Trophoblast cell (in vitro differentiated cells and primary cell): ENCODE measurements around the gene ZGPAT. TPM values are rescaled to one million over a fixed set of nuclear protein-coding genes. Genes with fewer than 3 reads are reported as not detected.
A peak's percentile ranks its signal among the peaks of the same experiment; 100 is the strongest.
"Not testable (repeated sequence)": the region's sequence is repeated elsewhere in the genome, so short reads cannot be mapped to it uniquely, and the experiment has no call there.

ENCODE experiments used
- DNase-seq, 2 donors: peaks; one replicate each; pipeline ENCODE4 v3.0.0-alpha.2; 2016
- H2AFZ ChIP-seq: 2 replicates; pipeline ENCODE4 v1.6.1; 2013; ENCODE audit warnings: low read length, moderate library complexity, mild to moderate bottlenecking; ENCODE audit not compliant: insufficient read depth, poor library complexity
- H2AK5ac ChIP-seq: 2 replicates; pipeline ENCODE4 v1.6.1; 2013; ENCODE audit warnings: mild to moderate bottlenecking, low read length
- H2BK120ac ChIP-seq: 2 replicates; pipeline ENCODE4 v1.6.1; 2013; ENCODE audit warnings: low read length, mild to moderate bottlenecking, moderate library complexity; ENCODE audit not compliant: insufficient read depth, poor library complexity
- H2BK12ac ChIP-seq: 2 replicates; pipeline ENCODE4 v1.6.1; 2013; ENCODE audit warnings: mild to moderate bottlenecking, low read length, moderate library complexity
- H2BK5ac ChIP-seq: 2 replicates; pipeline ENCODE4 v1.6.1; 2013; ENCODE audit warnings: low read length, low read depth, moderate library complexity, mild to moderate bottlenecking; ENCODE audit not compliant: poor library complexity
- H3K14ac ChIP-seq: 2 replicates; pipeline ENCODE4 v1.6.1; 2013; ENCODE audit warnings: mild to moderate bottlenecking, low read length
- H3K18ac ChIP-seq: 2 replicates; pipeline ENCODE4 v1.6.1; 2013; ENCODE audit warnings: mild to moderate bottlenecking, low read length
- H3K23ac ChIP-seq: 2 replicates; pipeline ENCODE4 v1.6.1; 2013; ENCODE audit warnings: low read length
- H3K27ac ChIP-seq: 2 replicates; pipeline ENCODE4 v1.5.1; 2013; ENCODE audit warnings: low read depth, mild to moderate bottlenecking, inconsistent platforms, low read length, moderate library complexity
- H3K27me3 ChIP-seq: 2 replicates; pipeline ENCODE4 v1.6.1; 2013; ENCODE audit warnings: inconsistent platforms, mild to moderate bottlenecking, low read length, moderate library complexity; ENCODE audit not compliant: insufficient read depth
- H3K36me3 ChIP-seq, 2 experiments: 1 replicate in 1 of 2; 2 replicates in 1 of 2; pipeline ENCODE4 v1.6.1; 2013; ENCODE audit warnings: low read length in 2 of 2, mild to moderate bottlenecking in 2 of 2, moderate library complexity in 1 of 2; ENCODE audit not compliant: insufficient read depth in 2 of 2, control insufficient read depth in 1 of 2
- H3K4ac ChIP-seq: 2 replicates; pipeline ENCODE4 v1.6.1; 2013; ENCODE audit warnings: low read depth, mild to moderate bottlenecking, low read length, moderate library complexity
- H3K4me1 ChIP-seq, 2 experiments: 1 replicate in 1 of 2; 2 replicates in 1 of 2; pipeline ENCODE4 v1.6.1; 2013; ENCODE audit warnings: low read length in 2 of 2, mild to moderate bottlenecking in 2 of 2, moderate library complexity in 1 of 2; ENCODE audit not compliant: insufficient read depth in 2 of 2, control insufficient read depth in 1 of 2
- H3K4me2 ChIP-seq: 2 replicates; pipeline ENCODE4 v1.6.1; 2013; ENCODE audit warnings: inconsistent platforms, mild to moderate bottlenecking, low read length, moderate library complexity
- H3K4me3 ChIP-seq: 2 replicates; pipeline ENCODE4 v1.5.1; 2013; ENCODE audit warnings: mild to moderate bottlenecking, low read depth, low read length, inconsistent platforms
- H3K79me1 ChIP-seq: one replicate; pipeline ENCODE4 v1.6.1; 2013; ENCODE audit warnings: low read length
- H3K79me2 ChIP-seq: 2 replicates; pipeline ENCODE4 v1.6.1; 2013; ENCODE audit warnings: low read length, mild to moderate bottlenecking; ENCODE audit not compliant: control insufficient read depth, insufficient read depth, poor library complexity
- H3K9ac ChIP-seq: 2 replicates; pipeline ENCODE4 v1.6.1; 2013; ENCODE audit warnings: mild to moderate bottlenecking, low read length
- H3K9me3 ChIP-seq: 2 replicates; pipeline ENCODE4 v1.6.1; 2013; ENCODE audit warnings: low read depth, mild to moderate bottlenecking, control low read depth, inconsistent platforms, low read length; ENCODE audit not compliant: insufficient read depth
- H4K12ac ChIP-seq: 2 replicates; pipeline ENCODE4 v1.6.1; 2013; ENCODE audit warnings: low read depth, mild to moderate bottlenecking, low read length, moderate library complexity
- H4K8ac ChIP-seq: 2 replicates; pipeline ENCODE4 v1.6.1; 2013; ENCODE audit warnings: low read depth, mild to moderate bottlenecking, low read length, moderate library complexity
- H4K91ac ChIP-seq: one replicate; pipeline ENCODE4 v1.6.1; 2013; ENCODE audit warnings: low read depth, mild to moderate bottlenecking, low read length, moderate library complexity
- WGBS: extraction: QIAGEN DNeasy Blood & Tissue Kit; methylation state at CpG from one replicate; pipeline ENCODE4 v1.1.7; 2013; ENCODE audit warnings: missing lambda C conversion rate; ENCODE audit not compliant: insufficient read length, insufficient coverage; ENCODE audit errors: extremely low coverage; 5-methylcytosine and 5-hydroxymethylcytosine counted together
- polyA plus RNA-seq: library from polyadenylated mRNA; stranded (reverse); fragments of 200-250 nt; gene quantifications from 2 replicates; pipeline ENCODE4 v1.2.3, GENCODE V29; 2013

ZGPAT gene
- 13.5 and 15.2 TPM in 2 replicates for polyA plus RNA-seq

GRCh38 chr20:63707558-63708300 lies at the start of gene ZGPAT, which contains the start of gene ARFRP1:
Gene ZGPAT, plus strand, starts transcription at chr20:63708039. Its CDS starts 542 bp downstream, at chr20:63708581.
Gene ARFRP1, minus strand, starts transcription at chr20:63707976. Its CDS starts 885 bp downstream, at chr20:63707091.
- Histone ChIP-seq H2BK120ac (peak within 1 kb of the TSS; percentile 50), H3K18ac (peak within 1 kb of the TSS; percentile 79), H3K9me3 (peaks cover 3% of the 10 kb centered on the region), H2BK5ac (no peak within 1 kb of the TSS), H3K14ac (peak within 1 kb of the TSS; percentile 83), H3K23ac (no peak within 1 kb of the TSS), H3K4me3 (peak within 1 kb of the TSS; percentile 96), H2AK5ac (peak within 1 kb of the TSS; percentile 6), H3K9ac (peak within 1 kb of the TSS; percentile 91), H3K4me1 (peaks cover 7 to 10% of the 10 kb centered on the region in 2 experiments), H4K12ac (peak within 1 kb of the TSS; percentile 86), H3K36me3 (peaks cover 53% of the 10 kb centered on the region in 2 experiments), H2AFZ (peak within 1 kb of the TSS; percentile 72), H4K8ac (peak within 1 kb of the TSS; percentile 89), H3K79me2 (peaks cover 20% of the 10 kb centered on the region), H3K27ac (peak within 1 kb of the TSS; percentile 28), H3K79me1 (peaks cover 6% of the 10 kb centered on the region), H3K4me2 (peak within 1 kb of the TSS; percentile 91), H4K91ac (peak within 1 kb of the TSS; percentile 83), H3K27me3 (no peaks in the 10 kb centered on the region), H2BK12ac (no peak within 1 kb of the TSS), H3K4ac (peak within 1 kb of the TSS; percentile 89)
- WGBS: no CpG with 5 or more reads among the region's 98 CpGs
- DNase-seq: peak; percentile 79 to 87

GRCh38 chr20:63658749-63659187 lies 49.1 kb upstream of the ZGPAT start:
- H4K91ac ChIP-seq: peak overlapping the region; percentile 52
- peaks cover 10% of the 10 kb centered on the region for H3K79me1 ChIP-seq
- H3K9me3 ChIP-seq: no peaks in the 10 kb centered on the region
- H2BK12ac ChIP-seq: no peak overlapping the region
- H2AK5ac ChIP-seq: peak overlapping the region; percentile 50
- H3K4ac ChIP-seq: peak overlapping the region; percentile 41
- peaks cover 5 to 17% of the 10 kb centered on the region in 2 experiments for H3K4me1 ChIP-seq
- H3K18ac ChIP-seq: peak overlapping the region; percentile 16
- WGBS: no CpG with 5 or more reads among the region's 25 CpGs
- peak overlapping the region; percentile 87 for H3K14ac ChIP-seq
- H3K79me2 ChIP-seq: peaks cover 4% of the 10 kb centered on the region
- H3K4me3 ChIP-seq: peak overlapping the region; percentile 90
- peak overlapping the region; percentile 72 for H4K12ac ChIP-seq
- H2BK120ac ChIP-seq: peak overlapping the region; percentile 34
- no peaks in the 10 kb centered on the region for H3K27me3 ChIP-seq
- H3K9ac ChIP-seq: peak overlapping the region; percentile 72
- peak overlapping the region; percentile 91 for H4K8ac ChIP-seq
- H3K4me2 ChIP-seq: peak overlapping the region; percentile 79
- H3K36me3 ChIP-seq: peaks cover 28 to 31% of the 10 kb centered on the region in 2 experiments
- peak overlapping the region; percentile 18 for H2BK5ac ChIP-seq
- H3K23ac ChIP-seq: no peak overlapping the region
- peak overlapping the region; percentile 24 for H3K27ac ChIP-seq
- H2AFZ ChIP-seq: peak overlapping the region; percentile 73
- DNase-seq: no peak

GRCh38 chr20:63659370-63659769 lies 48.5 kb upstream of the ZGPAT start:
- no CpG with 5 or more reads among the region's 13 CpGs for WGBS
- Histone ChIP-seq H2BK12ac (no peak overlapping the region), H3K23ac (no peak overlapping the region), H3K79me1 (peaks cover 10% of the 10 kb centered on the region), H3K27me3 (no peaks in the 10 kb centered on the region), H3K4me1 (peaks cover 5 to 12% of the 10 kb centered on the region in 2 experiments), H3K9ac (no peak overlapping the region), H3K4ac (no peak overlapping the region), H4K8ac (peak overlapping the region; percentile 91), H2AFZ (no peak overlapping the region), H3K9me3 (no peaks in the 10 kb centered on the region), H2BK120ac (no peak overlapping the region), H2BK5ac (no peak overlapping the region), H3K4me3 (no peak overlapping the region), H4K12ac (no peak overlapping the region), H3K14ac (no peak overlapping the region), H3K18ac (no peak overlapping the region), H3K4me2 (peak overlapping the region; percentile 79), H3K79me2 (peaks cover 4% of the 10 kb centered on the region), H3K27ac (no peak overlapping the region), H2AK5ac (no peak overlapping the region), H4K91ac (no peak overlapping the region), H3K36me3 (peaks cover 31 to 37% of the 10 kb centered on the region in 2 experiments)
- DNase-seq: peak; percentile 56 to 63

- WGBS: no CpG with 5 or more reads among the region's 10 CpGs
- H4K8ac ChIP-seq, H3K18ac ChIP-seq, H3K4ac ChIP-seq, H2AK5ac ChIP-seq, H4K12ac ChIP-seq, H3K27ac ChIP-seq, H3K4me3 ChIP-seq, H3K79me1 ChIP-seq, H4K91ac ChIP-seq, H3K23ac ChIP-seq, H3K27me3 ChIP-seq, DNase-seq, H2BK12ac ChIP-seq, H2AFZ ChIP-seq, H3K14ac ChIP-seq, H3K9ac ChIP-seq, H3K9me3 ChIP-seq, H2BK120ac ChIP-seq, H2BK5ac ChIP-seq, H3K4me2 ChIP-seq, H3K79me2 ChIP-seq: not testable (repeated sequence)
- Histone ChIP-seq H3K36me3 (peaks cover 33 to 43% of the 10 kb centered on the region in 2 experiments), H3K4me1 (peaks cover 5 to 12% of the 10 kb centered on the region in 2 experiments)
Observed at GRCh38 chr20:63660174-63660573, 47.7 kb upstream of the ZGPAT start.
